DND-41 (cell line): ENCODE data around the gene EN1.

Source experiments
- EZH2 ChIP-seq: IDR thresholded peaks from 3 replicates; pipeline ENCODE4 v1.6.1; 2012; ENCODE audit warnings: borderline replicate concordance, low read depth, mild to moderate bottlenecking, moderate library complexity, low read length, inconsistent platforms; ENCODE audit not compliant: severe bottlenecking
- TF ChIP-seq, protein P1 (sequence below): IDR thresholded peaks from 2 replicates; pipeline ENCODE4 v1.5.1; 2012; ENCODE audit warnings: borderline replicate concordance, low read length, moderate library complexity, mild to moderate bottlenecking; ENCODE audit not compliant: poor library complexity, severe bottlenecking; ENCODE audit errors: extremely low read depth

DNA sequence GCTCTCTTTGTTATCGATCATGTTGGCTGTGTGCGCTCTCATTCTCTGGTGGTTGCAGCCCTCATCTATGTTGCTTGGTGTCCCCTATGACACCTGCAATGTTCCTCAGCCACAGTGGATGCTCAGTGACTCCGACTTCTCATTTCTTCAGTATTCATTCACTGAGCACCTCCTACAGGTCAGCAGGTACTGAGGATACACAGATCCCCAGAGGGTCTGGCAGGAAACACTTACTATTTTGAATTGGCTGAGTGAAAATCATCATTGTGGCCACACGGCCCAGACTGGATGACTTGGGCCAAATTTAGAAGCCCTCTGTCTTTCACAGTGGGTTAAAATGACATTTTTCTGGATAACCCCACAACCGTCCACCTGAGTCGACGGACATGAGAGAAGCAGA, 32.1 kb downstream of the EN1 start:
- TF ChIP-seq, protein P1, sequence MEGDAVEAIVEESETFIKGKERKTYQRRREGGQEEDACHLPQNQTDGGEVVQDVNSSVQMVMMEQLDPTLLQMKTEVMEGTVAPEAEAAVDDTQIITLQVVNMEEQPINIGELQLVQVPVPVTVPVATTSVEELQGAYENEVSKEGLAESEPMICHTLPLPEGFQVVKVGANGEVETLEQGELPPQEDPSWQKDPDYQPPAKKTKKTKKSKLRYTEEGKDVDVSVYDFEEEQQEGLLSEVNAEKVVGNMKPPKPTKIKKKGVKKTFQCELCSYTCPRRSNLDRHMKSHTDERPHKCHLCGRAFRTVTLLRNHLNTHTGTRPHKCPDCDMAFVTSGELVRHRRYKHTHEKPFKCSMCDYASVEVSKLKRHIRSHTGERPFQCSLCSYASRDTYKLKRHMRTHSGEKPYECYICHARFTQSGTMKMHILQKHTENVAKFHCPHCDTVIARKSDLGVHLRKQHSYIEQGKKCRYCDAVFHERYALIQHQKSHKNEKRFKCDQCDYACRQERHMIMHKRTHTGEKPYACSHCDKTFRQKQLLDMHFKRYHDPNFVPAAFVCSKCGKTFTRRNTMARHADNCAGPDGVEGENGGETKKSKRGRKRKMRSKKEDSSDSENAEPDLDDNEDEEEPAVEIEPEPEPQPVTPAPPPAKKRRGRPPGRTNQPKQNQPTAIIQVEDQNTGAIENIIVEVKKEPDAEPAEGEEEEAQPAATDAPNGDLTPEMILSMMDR: no peak
- no peak for TF ChIP-seq EZH2
